Endothelial cell of umbilical vein (primary cell): Measurements from ENCODE around the gene PRDM16. TPM values are rescaled to one million over a fixed set of nuclear protein-coding genes. Genes with fewer than 3 reads are reported as not detected.

Experiments
- BruUV-seq: library from RNA; stranded (reverse); fragments of 400-500 nt; replicated peaks from 2 replicates; lab custom pipeline; 2021; lab: Mats Ljungman, UMichigan
- CTCF ChIA-PET: fragments of 300-600, 350-600 bp; sonication (Branson Sonifier 250); formaldehyde crosslinking; loops from one replicate; lab custom pipeline; 2021; ENCODE audit warnings: antibody characterized with exemption, inconsistent platforms; lab: Charles Lee
- POLR2A ChIA-PET: fragments of 300-600, 350-600 bp; sonication (Branson Sonifier 250); formaldehyde crosslinking; loops from one replicate; lab custom pipeline; 2021; ENCODE audit warnings: antibody characterized with exemption, inconsistent platforms; lab: Charles Lee
- DNase-seq: peaks from one replicate; pipeline ENCODE4 v3.0.0-alpha.2; 2011; ENCODE audit warnings: low read depth, low spot score
- FAIRE-seq: peaks from 2 replicates; lab custom pipeline; 2011; peaks lifted over from hg19 to GRCh38; lab: Jason Lieb, UNC
- H2AFZ ChIP-seq: 2 replicates; pipeline ENCODE4 v1.6.0; 2012; ENCODE audit warnings: low read depth, low read length, control low read depth, inconsistent platforms
- H3K27ac ChIP-seq: 2 replicates; pipeline ENCODE4 v1.5.1; 2011; ENCODE audit warnings: low read depth, mild to moderate bottlenecking, control low read depth, low read length, moderate library complexity; ENCODE audit not compliant: insufficient read depth
- H3K27me3 ChIP-seq, 2 experiments: 2 replicates each; pipeline versions ENCODE4 v1.6.0 to v1.6.1; 2011; ENCODE audit warnings: low read length in 2 of 2, mixed read lengths in 1 of 2; ENCODE audit not compliant: control insufficient read depth in 2 of 2, insufficient read depth in 2 of 2
- H3K36me3 ChIP-seq, 2 experiments: 2 replicates in 1 of 2; 3 replicates in 1 of 2; pipeline ENCODE4 v1.5.1; 2011; ENCODE audit warnings: low read length in 2 of 2, mild to moderate bottlenecking in 1 of 2, moderate library complexity in 1 of 2; ENCODE audit not compliant: control insufficient read depth in 2 of 2, insufficient read depth in 2 of 2; ENCODE audit errors: extremely low read depth in 1 of 2
- H3K4me1 ChIP-seq: 3 replicates; pipeline ENCODE4 v1.5.1; 2011; ENCODE audit warnings: mild to moderate bottlenecking, low read length; ENCODE audit not compliant: control insufficient read depth, insufficient read depth; ENCODE audit errors: extremely low read depth
- H3K4me2 ChIP-seq: 2 replicates; pipeline ENCODE4 v1.6.1; 2011; ENCODE audit warnings: low read length, control low read depth, mixed read lengths; ENCODE audit not compliant: insufficient read depth
- H3K4me3 ChIP-seq, 3 experiments: fragments of 200-600 bp in 1 of 3; sonication (generic), shearing (Covaris generic) in 1 of 3; replicated peaks in 1 of 3; 2 replicates each; pipeline ENCODE4 v1.5.1; 2011 to 2016; ENCODE audit warnings: control low read depth in 3 of 3, low read length in 3 of 3, mild to moderate bottlenecking in 2 of 3, inconsistent platforms in 1 of 3, low read depth in 1 of 3, moderate library complexity in 1 of 3; ENCODE audit not compliant: insufficient read depth in 1 of 3
- H3K79me2 ChIP-seq: 2 replicates; pipeline ENCODE4 v1.6.0; 2012; ENCODE audit warnings: low read length, inconsistent platforms; ENCODE audit not compliant: control insufficient read depth, insufficient read depth
- H3K9ac ChIP-seq: replicated peaks from 2 replicates; pipeline ENCODE3; 2011; ENCODE audit warnings: low read length, control low read depth; ENCODE audit not compliant: insufficient read depth; ENCODE audit errors: extremely low read depth
- H3K9me1 ChIP-seq: replicated peaks from 3 replicates; pipeline ENCODE4 v1.6.0; 2011; ENCODE audit warnings: mild to moderate bottlenecking, low read length; ENCODE audit not compliant: control insufficient read depth, insufficient read depth; ENCODE audit errors: extremely low read depth
- H3K9me3 ChIP-seq: replicated peaks from 2 replicates; pipeline ENCODE4 v1.5.1; 2012; ENCODE audit warnings: low read length, inconsistent platforms; ENCODE audit not compliant: control insufficient read depth, insufficient read depth
- H4K20me1 ChIP-seq: replicated peaks from 2 replicates; pipeline ENCODE3; 2011; ENCODE audit warnings: mild to moderate bottlenecking, low read length; ENCODE audit not compliant: control insufficient read depth, insufficient read depth; ENCODE audit errors: extremely low read depth
- EZH2 ChIP-seq: IDR thresholded peaks from 2 replicates; pipeline ENCODE4 v1.6.1; 2012; ENCODE audit warnings: borderline replicate concordance, low read depth, mild to moderate bottlenecking, moderate library complexity, low read length, inconsistent platforms; ENCODE audit not compliant: severe bottlenecking
- FOS ChIP-seq: IDR thresholded peaks from 2 replicates; pipeline ENCODE4 v1.6.1; 2011; ENCODE audit warnings: mild to moderate bottlenecking, low read length, moderate library complexity, borderline replicate concordance; ENCODE audit not compliant: insufficient read depth
- GATA2 ChIP-seq: IDR thresholded peaks from 2 replicates; pipeline ENCODE4 v1.7.0; 2011; ENCODE audit warnings: low read depth, mild to moderate bottlenecking, moderate library complexity, mixed read lengths, low read length; ENCODE audit not compliant: insufficient read length, insufficient read depth
- JUN ChIP-seq: IDR thresholded peaks from 2 replicates; pipeline ENCODE4 v1.6.1; 2011; ENCODE audit warnings: borderline replicate concordance, low read depth; ENCODE audit not compliant: insufficient read length, insufficient read depth
- MAX ChIP-seq: IDR thresholded peaks from 2 replicates; pipeline ENCODE4 v1.6.1; 2011; ENCODE audit not compliant: insufficient read depth, insufficient read length
- MYC ChIP-seq: IDR thresholded peaks from one replicate; pipeline ENCODE4 v1.6.1; 2011; ENCODE audit warnings: mild to moderate bottlenecking, low read depth, low read length
- POLR2A ChIP-seq: IDR thresholded peaks from 2 replicates; pipeline ENCODE4 v1.6.1; 2012; ENCODE audit warnings: low read depth, mild to moderate bottlenecking, control low read depth, low read length
- POLR2AphosphoS5 ChIP-seq: IDR thresholded peaks from 2 replicates; pipeline ENCODE4 v1.6.1; 2012; ENCODE audit warnings: low read depth, mild to moderate bottlenecking, control low read depth, low read length, moderate library complexity; ENCODE audit not compliant: insufficient read depth
- dilution Hi-C: fragments of 300-500 bp; cut with MboI; formaldehyde crosslinking; loops from one replicate; pipeline ENCODE4 v1.15.0; 2019; ENCODE audit warnings: low sequenced_read_pairs; ENCODE audit not compliant: extremely low pct_ligation_motif_present
- intact Hi-C: fragments of 100-400 bp; cut with micrococcal nuclease; formaldehyde crosslinking; loops from one replicate; pipeline ENCODE4 v1.10.0; 2022
- polyA plus RNA-seq, 4 experiments: library from polyadenylated mRNA; depleted of rRNA in 3 of 4; stranded (reverse) in 3 of 4; unstranded in 1 of 4; fragments of >200 nt; gene quantifications; 2 replicates each; pipeline versions ENCODE4 v1.2.1 to v1.2.3, GENCODE V29; 2011 to 2012; ENCODE audit warnings: missing spikeins in 1 of 4
- total RNA-seq: library from RNA; stranded (reverse); gene quantifications from 2 replicates; pipeline ENCODE4 v1.2.3, GENCODE V29; 2021
- TF ChIP-seq, protein P1 (sequence below), 2 donors: IDR thresholded peaks; 1 replicate in 1 of 2; 2 replicates in 1 of 2; pipeline ENCODE4 v1.5.1; 2011; ENCODE audit warnings: low read length in 2 of 2, mild to moderate bottlenecking in 2 of 2, moderate library complexity in 2 of 2, control low read depth in 1 of 2, inconsistent platforms in 1 of 2, low read depth in 1 of 2; ENCODE audit not compliant: insufficient read depth in 1 of 2; ENCODE audit errors: extremely low read depth in 1 of 2

Gene PRDM16
- total and polyA plus RNA-seq, 2 donors (not counting 3 experiments of a cell fraction or from before 2014, with no cell fraction given) = not detected

GRCh38 chr1:3128431-3129132 is 59.6 kb downstream of the PRDM16 start:
- FAIRE-seq = no peak
- BruUV-seq = no TSS peak

DNA sequence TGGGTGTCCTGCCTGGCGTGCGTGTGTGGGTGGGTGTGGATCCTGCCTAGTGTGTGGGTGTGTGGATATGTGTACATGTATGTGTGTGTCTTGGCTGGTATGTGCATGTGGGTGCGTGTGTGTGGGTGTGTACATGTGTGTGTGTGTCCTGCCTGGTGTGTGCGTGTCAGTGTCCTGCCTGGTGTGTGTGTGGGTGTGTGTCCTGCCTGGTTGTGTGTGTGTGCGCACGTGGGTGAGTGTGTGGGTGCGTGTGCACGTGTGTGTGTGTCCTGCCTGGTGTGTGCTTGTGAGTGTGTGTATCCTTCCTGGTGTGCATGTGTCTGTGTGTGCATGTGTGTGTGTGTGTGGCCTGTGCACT is 60.1 kb downstream of the PRDM16 start:
- TF ChIP-seq POLR2AphosphoS5 (no peak), GATA2 (no peak), POLR2A (no peak), MYC (no peak), FOS (no peak), JUN (no peak), EZH2 (no peak), MAX (no peak)
- TF ChIP-seq, protein P1, sequence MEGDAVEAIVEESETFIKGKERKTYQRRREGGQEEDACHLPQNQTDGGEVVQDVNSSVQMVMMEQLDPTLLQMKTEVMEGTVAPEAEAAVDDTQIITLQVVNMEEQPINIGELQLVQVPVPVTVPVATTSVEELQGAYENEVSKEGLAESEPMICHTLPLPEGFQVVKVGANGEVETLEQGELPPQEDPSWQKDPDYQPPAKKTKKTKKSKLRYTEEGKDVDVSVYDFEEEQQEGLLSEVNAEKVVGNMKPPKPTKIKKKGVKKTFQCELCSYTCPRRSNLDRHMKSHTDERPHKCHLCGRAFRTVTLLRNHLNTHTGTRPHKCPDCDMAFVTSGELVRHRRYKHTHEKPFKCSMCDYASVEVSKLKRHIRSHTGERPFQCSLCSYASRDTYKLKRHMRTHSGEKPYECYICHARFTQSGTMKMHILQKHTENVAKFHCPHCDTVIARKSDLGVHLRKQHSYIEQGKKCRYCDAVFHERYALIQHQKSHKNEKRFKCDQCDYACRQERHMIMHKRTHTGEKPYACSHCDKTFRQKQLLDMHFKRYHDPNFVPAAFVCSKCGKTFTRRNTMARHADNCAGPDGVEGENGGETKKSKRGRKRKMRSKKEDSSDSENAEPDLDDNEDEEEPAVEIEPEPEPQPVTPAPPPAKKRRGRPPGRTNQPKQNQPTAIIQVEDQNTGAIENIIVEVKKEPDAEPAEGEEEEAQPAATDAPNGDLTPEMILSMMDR (IDR thresholded peaks at IDR 0.05; ENCODE audit: extremely low read depth in 1 of 2, insufficient read depth in 1 of 2, low read depth in 1 of 2, low read length in 2 of 2) = no peak
- dilution Hi-C loops = no loop called here

More at GRCh38 chr1:3128431-3129132, 59.6 kb downstream of the PRDM16 start:
- ChIA-PET POLR2A (no interaction called here), CTCF (no interaction called here)
- no peaks in the 10 kb centered on the region for H3K9me1 ChIP-seq
- no peak overlapping the region for H3K27ac ChIP-seq
- no peak overlapping the region for H3K4me2 ChIP-seq
- no peak overlapping the region for H3K9ac ChIP-seq
- no peak for TF ChIP-seq POLR2AphosphoS5
- no peak for TF ChIP-seq EZH2
- TF ChIP-seq MAX = no peak
- TF ChIP-seq JUN = no peak
- no peak for TF ChIP-seq MYC
- TF ChIP-seq FOS = no peak
- no peak for TF ChIP-seq GATA2
- TF ChIP-seq POLR2A = no peak
- no peaks in the 10 kb centered on the region for H3K9me3 ChIP-seq
- no peak overlapping the region for H2AFZ ChIP-seq
- H3K79me2 ChIP-seq = no peaks in the 10 kb centered on the region
- H4K20me1 ChIP-seq = no peaks in the 10 kb centered on the region
- H3K27me3 ChIP-seq = no peaks in the 10 kb centered on the region
- no peak overlapping the region for H3K4me3 ChIP-seq
- intact Hi-C loops (no loop called here), dilution Hi-C loops (no loop called here)
- H3K36me3 ChIP-seq = no peaks in the 10 kb centered on the region
- no peak for DNase-seq
- no peaks in the 10 kb centered on the region for H3K4me1 ChIP-seq

More for the DNA sequence above, 60.1 kb downstream of the PRDM16 start:
- Histone ChIP-seq H3K4me2 (no peak overlapping the region), H3K4me1 (no peaks in the 10 kb centered on the region), H3K9me3 (no peaks in the 10 kb centered on the region), H3K27ac (no peak overlapping the region), H2AFZ (no peak overlapping the region), H3K36me3 (no peaks in the 10 kb centered on the region), H3K9me1 (no peaks in the 10 kb centered on the region), H3K27me3 (no peaks in the 10 kb centered on the region), H4K20me1 (no peaks in the 10 kb centered on the region), H3K9ac (no peak overlapping the region), H3K4me3 (no peak overlapping the region), H3K79me2 (no peaks in the 10 kb centered on the region)
- ChIA-PET CTCF (no interaction called here), POLR2A (no interaction called here)
- intact Hi-C loops = no loop called here
- FAIRE-seq = no peak
- no TSS peak for BruUV-seq
- DNase-seq = no peak
